ENCODE results near the gene PIK3AP1. TPM values are rescaled to one million over a fixed set of nuclear protein-coding genes. Genes with fewer than 3 reads are reported as not detected.

Gene PIK3AP1
- total RNA-seq, 1 donor from 2014 or later: 5.4 TPM

DNA sequence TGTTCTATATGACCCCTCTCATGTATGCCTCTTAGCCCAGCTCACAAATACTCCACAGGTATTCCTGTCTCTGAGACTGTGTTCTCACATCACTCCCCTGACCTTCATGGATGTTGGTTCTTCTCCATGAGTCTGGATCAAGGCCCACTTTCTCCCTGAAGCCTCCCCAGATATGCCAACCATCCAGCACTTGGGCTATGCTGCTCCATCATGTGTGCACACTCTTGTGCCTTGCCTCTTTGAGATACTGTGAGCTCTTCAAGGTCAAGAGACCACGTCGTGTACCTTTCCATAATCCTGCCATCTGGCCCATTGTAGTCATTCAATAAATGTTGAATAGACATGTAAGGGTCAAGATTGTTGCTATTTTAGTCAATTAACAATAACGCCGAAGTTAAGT lies 103.4 kb downstream of the PIK3AP1 start:
- TF ChIP-seq, protein P1, sequence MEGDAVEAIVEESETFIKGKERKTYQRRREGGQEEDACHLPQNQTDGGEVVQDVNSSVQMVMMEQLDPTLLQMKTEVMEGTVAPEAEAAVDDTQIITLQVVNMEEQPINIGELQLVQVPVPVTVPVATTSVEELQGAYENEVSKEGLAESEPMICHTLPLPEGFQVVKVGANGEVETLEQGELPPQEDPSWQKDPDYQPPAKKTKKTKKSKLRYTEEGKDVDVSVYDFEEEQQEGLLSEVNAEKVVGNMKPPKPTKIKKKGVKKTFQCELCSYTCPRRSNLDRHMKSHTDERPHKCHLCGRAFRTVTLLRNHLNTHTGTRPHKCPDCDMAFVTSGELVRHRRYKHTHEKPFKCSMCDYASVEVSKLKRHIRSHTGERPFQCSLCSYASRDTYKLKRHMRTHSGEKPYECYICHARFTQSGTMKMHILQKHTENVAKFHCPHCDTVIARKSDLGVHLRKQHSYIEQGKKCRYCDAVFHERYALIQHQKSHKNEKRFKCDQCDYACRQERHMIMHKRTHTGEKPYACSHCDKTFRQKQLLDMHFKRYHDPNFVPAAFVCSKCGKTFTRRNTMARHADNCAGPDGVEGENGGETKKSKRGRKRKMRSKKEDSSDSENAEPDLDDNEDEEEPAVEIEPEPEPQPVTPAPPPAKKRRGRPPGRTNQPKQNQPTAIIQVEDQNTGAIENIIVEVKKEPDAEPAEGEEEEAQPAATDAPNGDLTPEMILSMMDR (IDR thresholded peaks at IDR 0.05; ENCODE audit: borderline replicate concordance): no peak
- no peak for DNase-seq
- Histone ChIP-seq H3K4me1 (peaks cover 55% of the 10 kb centered on the region), H3K27me3 (ENCODE audit: low read depth) (no peaks in the 10 kb centered on the region), H3K27ac (replicated peaks) (peak overlapping the region; percentile 93), H3K36me3 (no peaks in the 10 kb centered on the region), H3K9me3 (replicated peaks) (no peaks in the 10 kb centered on the region), H3K4me3 (no peak overlapping the region)
- intact Hi-C loops (cut with micrococcal nuclease): no loop called here

DNA sequence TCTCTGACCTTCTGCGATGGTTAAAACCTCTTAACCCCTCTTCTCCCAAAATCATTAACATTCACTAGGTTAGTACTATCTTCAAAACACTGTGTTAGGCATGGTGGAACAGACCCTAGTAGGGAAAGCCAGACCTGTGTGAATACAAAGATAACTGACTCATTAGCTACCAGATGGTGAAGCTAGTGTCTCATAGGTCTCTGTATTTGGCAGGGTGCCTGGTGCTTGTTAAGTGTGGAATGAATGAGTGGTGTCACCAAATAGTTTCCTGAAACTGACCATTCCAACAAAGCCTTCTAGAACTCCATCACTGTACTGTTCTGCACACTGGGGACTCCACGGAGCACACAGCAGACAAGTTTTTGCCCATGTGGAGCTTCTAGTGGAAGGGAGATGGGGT lies 105.8 kb downstream of the PIK3AP1 start:
- Histone ChIP-seq H3K4me1 (peaks cover 40% of the 10 kb centered on the region), H3K9me3 (replicated peaks) (no peaks in the 10 kb centered on the region), H3K4me3 (no peak overlapping the region), H3K27me3 (ENCODE audit: low read depth) (no peaks in the 10 kb centered on the region), H3K27ac (replicated peaks) (no peak overlapping the region), H3K36me3 (no peaks in the 10 kb centered on the region)
- TF ChIP-seq, protein P1 (IDR thresholded peaks at IDR 0.05; ENCODE audit: borderline replicate concordance): no peak
- intact Hi-C loops (cut with micrococcal nuclease): no loop called here
- no peak for DNase-seq

DNA sequence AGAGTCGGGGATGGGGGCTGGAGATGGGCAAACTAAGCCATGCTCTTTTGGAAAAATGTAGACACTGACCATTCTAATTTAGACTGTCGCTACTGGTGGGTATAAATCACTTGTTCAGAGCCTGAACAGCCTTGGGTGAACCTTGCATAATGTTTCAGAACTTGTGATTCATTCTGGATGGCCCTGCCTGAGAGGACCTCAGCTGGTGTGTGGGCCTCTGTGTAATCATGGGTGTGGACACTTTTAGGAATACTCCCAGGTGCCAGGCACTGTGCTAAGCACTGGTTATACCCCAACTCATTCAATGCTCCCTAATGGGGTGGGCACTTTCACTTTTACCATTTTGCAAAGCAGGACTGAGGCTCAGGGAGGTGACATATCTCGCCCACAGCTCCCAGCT lies 106.7 kb downstream of the PIK3AP1 start:
- H3K36me3 ChIP-seq: no peaks in the 10 kb centered on the region
- DNase-seq: no peak
- H3K4me1 ChIP-seq: peaks cover 31% of the 10 kb centered on the region
- TF ChIP-seq, protein P1 (IDR thresholded peaks at IDR 0.05; ENCODE audit: borderline replicate concordance): no peak
- intact Hi-C loops (cut with micrococcal nuclease): no loop called here
- H3K9me3 ChIP-seq (replicated peaks): no peaks in the 10 kb centered on the region
- no peak overlapping the region for H3K4me3 ChIP-seq
- H3K27ac ChIP-seq (replicated peaks): no peak overlapping the region
- no peaks in the 10 kb centered on the region for H3K27me3 ChIP-seq (ENCODE audit: low read depth)

DNA sequence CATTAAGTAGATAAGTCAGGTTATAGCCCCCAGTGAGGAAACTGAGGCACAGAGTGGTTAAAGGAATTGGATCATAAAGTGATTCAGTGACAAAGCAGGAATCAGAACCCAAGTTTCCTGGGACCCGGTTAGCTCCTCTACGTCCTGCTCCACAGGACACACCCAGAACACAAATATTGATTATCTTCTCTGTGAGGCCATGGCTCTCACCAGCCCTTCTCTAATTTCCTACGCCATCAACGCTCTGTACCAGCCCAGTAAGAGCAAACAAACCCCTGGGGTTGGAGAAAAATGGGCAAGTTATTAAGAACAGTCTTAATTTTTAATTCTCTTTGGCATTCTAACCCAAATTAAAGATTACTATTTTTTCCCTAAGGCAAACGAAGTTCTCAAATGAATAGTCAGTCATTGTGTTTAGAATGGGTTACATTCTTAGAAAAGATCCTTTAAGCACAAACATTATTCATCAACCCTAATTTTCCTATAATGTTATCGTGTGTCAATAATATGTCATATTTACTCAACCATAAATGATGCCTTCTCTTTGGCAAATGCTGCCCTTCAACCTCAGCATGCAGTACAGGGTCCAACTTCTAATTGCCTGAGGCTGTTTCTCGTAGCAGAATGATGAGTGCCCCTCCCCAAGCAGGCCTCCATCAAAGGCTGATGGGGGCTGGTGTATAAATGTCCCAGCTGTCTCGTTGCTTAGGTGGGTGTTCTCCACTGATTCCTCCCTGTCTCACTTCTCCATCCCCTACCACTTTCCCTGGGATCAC lies 108.1 kb downstream of the PIK3AP1 start:
- no peak for DNase-seq
- no peaks in the 10 kb centered on the region for H3K9me3 ChIP-seq (replicated peaks)
- no peaks in the 10 kb centered on the region for H3K36me3 ChIP-seq
- H3K27ac ChIP-seq (replicated peaks): no peak overlapping the region
- TF ChIP-seq, protein P1 (IDR thresholded peaks at IDR 0.05; ENCODE audit: borderline replicate concordance): no peak
- no peak overlapping the region for H3K4me3 ChIP-seq
- intact Hi-C loops (cut with micrococcal nuclease): no loop called here
- H3K4me1 ChIP-seq: peaks cover 18% of the 10 kb centered on the region
- no peaks in the 10 kb centered on the region for H3K27me3 ChIP-seq (ENCODE audit: low read depth)

DNA sequence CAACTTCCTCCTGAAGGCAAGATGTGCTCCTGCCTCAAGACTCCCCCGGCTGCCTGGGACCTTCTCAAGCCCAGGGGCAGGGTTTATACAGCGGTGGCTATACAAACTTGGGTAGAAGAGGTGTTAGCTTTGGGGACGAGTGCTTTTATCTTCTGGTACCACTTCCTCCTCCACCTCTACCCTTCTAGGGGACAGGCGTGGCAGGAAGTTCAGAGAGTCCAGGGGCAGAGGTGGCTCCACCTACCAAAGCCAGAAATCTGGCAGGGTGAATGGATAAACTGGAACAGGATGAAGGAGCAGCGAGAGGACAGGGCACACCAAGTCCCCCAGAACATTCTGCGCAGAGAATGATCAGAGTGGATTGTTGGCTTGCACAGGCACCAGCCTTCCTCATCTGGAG lies 109.5 kb downstream of the PIK3AP1 start:
- H3K4me3 ChIP-seq: no peak overlapping the region
- TF ChIP-seq, protein P1 (IDR thresholded peaks at IDR 0.05; ENCODE audit: borderline replicate concordance): no peak
- no peak overlapping the region for H3K27ac ChIP-seq (replicated peaks)
- DNase-seq: no peak
- intact Hi-C loops (cut with micrococcal nuclease): no loop called here
- no peaks in the 10 kb centered on the region for H3K9me3 ChIP-seq (replicated peaks)
- peaks cover 17% of the 10 kb centered on the region for H3K4me1 ChIP-seq
- H3K27me3 ChIP-seq (ENCODE audit: low read depth): no peaks in the 10 kb centered on the region
- no peaks in the 10 kb centered on the region for H3K36me3 ChIP-seq
